Testis (tissue), 2 donors: ENCODE results near the gene KMO.

Experiments used
- CTCF ChIP-seq, 3 experiments: fragments of 450-650 bp in 2 of 3; fragments of 200-600 bp in 1 of 3; sonication (generic) in 1 of 3; IDR thresholded peaks; one replicate each; pipeline ENCODE4 v1.5.1; 2016 to 2019; ENCODE audit warnings: antibody characterized with exemption in 3 of 3, mild to moderate bottlenecking in 2 of 3, moderate library complexity in 1 of 3
- POLR2A ChIP-seq: fragments of 450-650 bp; IDR thresholded peaks from one replicate; pipeline ENCODE4 v1.6.1; 2017; ENCODE audit warnings: antibody characterized with exemption, mild to moderate bottlenecking, moderate library complexity

GRCh38 chr1:241550318-241550717 lies 18.1 kb downstream of the KMO start:
- no peak for TF ChIP-seq POLR2A
- TF ChIP-seq CTCF (IDR thresholded peaks at IDR 0.05), result no peak
